Esophagus mucosa (tissue), 1 donor: ENCODE data around the gene GOLGB1. TPM values are rescaled to one million over a fixed set of nuclear protein-coding genes. Genes with fewer than 3 reads are reported as not detected.
"Not testable (repeated sequence)": the region's sequence is repeated elsewhere in the genome, so short reads cannot be mapped to it uniquely, and the experiment has no call there.

Experiments
- ATAC-seq: fragments of 200-7000 bp; cut with Tn5 transposase; one replicate; pipeline ENCODE4 v1.9.1; 2020
- total RNA-seq: library from RNA; stranded (reverse); gene quantifications from one replicate; pipeline ENCODE4 v1.2.4, GENCODE V29; 2023
- donor health status: DM: yes; HTN: yes; CAD: no.

Gene GOLGB1
- total RNA-seq, 1 donor from 2014 or later: 35.7 TPM

DNA sequence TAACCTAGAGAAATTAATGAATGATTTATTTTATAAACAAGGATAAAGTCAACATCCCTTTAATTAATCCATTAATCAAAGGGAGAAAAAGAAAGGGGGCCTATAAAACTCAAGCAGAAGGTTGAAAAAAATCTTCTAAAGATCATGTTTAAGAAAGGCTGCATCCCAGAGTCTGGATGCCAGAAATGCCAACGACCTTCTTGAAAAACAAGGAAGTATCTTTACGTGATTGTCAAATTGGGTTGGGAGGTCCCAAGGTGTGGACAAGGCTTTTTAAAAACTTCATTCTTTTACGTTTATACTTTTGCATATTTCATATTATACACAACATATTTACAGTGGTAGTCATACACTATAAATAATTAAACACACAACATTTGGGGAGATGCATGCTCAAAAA lies 1.6 kb downstream of the GOLGB1 start:
- ATAC-seq: no peak

DNA sequence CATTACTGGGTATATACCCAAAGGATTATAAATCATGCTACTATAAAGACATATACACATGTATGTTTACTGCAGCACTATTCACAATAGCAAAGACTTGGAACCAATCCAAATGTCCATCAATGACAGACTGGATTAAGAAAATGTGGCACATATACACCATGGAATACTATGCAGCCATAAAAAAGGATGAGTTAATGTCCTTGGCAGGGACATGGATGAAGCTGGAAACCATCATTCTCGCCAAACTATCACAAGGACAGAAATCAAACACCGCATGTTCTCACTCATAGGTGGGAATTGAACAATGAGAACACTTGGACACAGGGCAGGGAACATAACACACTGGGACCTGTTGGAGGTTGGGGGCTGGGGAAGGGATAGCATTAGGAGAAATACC lies 6.4 kb downstream of the GOLGB1 start:
- ATAC-seq: not testable (repeated sequence)

DNA sequence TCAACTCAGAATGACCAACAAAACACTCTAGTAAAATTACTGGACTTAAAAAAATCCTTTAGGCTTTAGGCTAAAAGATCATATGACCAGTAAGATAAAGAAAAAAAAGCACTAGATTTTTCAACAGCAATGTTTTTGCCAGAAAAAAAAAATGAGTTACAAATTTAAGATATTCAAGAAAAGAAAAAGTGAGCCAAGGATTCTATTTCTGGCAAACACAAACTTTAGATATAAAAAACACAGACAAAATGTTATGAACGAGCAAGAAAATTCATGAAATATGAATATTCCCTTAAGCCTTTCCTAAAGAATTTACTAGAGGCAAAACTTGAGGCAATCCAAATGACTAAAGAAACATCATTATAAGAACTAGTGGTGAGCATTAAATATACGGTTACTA lies 8.6 kb downstream of the GOLGB1 start:
- no peak for ATAC-seq

DNA sequence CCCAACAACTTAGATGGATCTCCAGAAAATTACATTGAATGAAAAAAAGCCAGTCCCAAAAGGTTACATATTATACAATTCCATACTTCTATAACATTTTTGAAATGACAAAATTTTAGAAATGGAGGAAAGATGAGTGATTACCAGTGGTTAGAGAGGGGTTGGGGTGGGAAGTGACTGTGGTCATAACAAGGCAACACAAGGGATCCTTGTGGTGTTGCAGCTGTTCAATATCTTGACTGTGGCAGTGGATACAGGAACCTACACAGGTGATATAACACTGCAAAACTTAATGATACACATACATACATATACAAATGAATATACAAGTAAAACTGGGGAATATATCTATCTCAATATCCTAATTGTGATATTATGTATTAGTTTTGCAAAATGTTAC lies 9.6 kb downstream of the GOLGB1 start:
- no peak for ATAC-seq

DNA sequence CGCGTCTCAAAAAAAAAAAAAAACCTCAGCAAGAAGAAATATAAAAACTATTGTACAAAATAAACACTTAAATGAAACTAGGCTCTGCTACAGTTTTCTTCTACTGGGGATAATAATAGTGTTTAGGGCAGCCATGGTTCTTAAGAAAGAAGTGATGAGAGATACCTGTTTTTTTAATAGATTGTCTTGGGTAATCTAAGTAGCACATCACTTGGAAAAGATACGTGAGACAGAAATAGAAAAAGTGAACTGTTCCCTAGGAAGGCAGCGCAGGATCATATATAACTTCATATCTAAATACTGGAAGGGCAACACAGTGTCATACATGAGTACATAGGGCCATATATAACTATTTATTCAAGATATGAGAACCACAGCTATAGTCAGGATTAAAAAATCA lies 11.9 kb downstream of the GOLGB1 start:
- no peak for ATAC-seq

DNA sequence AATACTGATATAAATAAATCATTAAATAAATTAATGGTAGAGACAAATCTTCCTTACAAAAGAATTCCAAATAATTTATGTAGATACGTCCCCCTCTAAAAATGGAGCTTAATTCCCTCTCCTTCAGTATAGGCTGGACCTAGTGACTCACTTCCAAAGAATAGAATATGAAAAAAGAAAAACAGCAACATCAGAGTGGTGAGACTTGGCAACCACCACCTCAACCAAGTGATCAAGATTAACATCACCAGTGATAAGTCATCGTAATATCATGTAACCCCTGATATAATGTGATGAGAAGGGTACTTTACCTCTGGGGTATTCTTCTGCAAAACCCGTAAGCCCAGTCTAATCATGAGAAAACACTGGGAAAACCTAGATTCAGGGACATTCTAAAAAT lies 13.4 kb downstream of the GOLGB1 start:
- no peak for ATAC-seq

DNA sequence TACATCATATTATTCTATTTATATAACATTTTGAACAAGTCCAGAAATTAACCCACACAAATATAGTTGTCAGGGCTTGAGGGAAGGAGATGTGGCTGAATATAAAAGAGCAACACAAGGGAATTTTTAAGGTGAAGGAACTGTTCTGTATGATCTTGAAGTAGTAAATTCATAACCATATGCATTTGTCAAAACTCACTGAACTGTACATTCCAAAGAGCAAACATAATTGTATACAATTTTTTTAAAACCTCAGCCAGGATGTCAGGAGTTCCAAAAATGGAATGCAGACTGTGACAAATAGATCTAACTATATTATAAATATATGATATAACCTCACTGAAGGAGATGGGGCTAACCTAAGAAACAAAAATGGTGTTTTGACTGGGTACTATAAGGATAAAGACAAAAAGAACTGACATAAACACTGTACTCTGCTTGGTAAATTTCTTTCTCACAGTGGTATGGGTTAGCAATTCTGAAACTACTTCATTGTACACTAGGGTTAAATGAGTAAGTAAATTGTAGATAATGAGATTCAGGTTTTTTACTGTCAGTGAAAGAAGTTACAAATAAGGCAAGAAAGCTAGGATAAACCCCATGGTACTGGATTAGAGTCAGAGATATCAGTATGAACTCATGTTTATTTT lies 14.4 kb downstream of the GOLGB1 start:
- ATAC-seq: no peak

DNA sequence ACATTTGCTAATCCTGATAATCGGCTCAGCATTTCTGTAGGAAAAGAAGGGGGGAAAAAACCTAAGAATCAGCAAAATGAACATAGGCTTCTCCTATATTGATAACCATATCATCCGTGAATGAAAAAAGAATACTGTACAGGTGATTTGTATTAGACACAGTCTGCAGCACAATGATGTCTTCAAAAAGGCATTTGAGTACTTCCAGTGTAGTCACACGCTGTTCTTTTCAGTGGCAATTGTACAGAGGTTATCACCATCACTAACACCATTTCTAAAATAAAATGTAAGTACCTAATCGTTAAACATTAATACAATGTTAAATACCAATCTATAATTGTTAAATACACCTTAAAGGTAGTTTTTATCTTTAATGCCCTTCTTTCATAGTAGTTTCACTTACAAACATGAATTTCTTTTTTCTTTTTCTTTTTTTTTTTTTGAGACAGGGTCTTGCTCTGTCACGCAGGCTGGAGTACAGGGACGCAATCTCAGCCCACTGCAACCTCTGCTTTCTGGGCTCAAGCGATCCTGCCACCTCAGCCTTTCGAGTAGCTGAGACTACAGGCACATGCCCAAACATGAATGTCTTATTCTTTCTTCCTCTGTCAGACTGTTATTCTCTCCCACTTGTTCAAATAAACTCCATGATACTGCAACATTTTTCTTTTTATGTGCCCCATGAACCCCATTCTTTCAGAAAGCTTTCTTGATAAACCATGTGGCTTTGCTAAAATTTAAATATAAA lies 18.4 kb downstream of the GOLGB1 start:
- ATAC-seq: peak; percentile 67

DNA sequence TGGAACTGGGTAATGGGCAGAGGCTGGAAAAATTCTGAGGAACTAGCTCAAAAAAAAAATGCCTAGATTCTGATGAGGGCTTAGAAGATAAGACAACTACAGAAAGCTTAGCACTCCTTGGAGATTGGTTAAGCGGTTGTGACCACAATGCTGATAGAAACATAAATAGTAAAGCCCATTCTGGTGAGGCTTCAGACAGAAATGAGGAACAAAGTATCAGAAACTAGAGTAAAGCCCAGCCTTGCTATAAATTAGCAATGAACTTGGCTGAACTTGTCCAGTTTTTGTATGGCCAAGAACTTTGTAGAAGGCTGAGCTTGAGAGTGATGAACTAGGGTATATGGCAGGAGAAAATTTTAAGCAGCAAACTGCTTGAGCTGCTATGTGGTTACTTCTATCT lies 25.4 kb downstream of the GOLGB1 start:
- ATAC-seq: no peak

DNA sequence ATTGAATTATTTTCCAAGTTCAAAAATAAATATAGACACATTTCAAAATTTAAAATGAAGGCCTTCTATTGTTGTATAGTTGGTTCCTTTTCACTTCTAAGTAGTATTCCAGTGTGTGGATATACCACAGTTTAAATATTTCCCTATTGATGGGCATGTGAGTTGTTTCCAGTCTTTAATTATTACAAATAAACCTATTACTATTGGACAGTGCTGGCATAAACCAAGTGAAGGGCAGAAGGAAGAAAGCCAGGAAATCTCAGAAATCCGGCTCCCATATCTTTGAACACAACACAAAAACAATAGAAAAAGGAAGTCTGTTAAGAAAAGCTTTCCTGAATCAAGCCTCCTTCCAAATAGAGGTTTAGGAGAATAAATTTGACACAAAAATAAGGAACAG lies 26.1 kb downstream of the GOLGB1 start:
- ATAC-seq: no peak

DNA sequence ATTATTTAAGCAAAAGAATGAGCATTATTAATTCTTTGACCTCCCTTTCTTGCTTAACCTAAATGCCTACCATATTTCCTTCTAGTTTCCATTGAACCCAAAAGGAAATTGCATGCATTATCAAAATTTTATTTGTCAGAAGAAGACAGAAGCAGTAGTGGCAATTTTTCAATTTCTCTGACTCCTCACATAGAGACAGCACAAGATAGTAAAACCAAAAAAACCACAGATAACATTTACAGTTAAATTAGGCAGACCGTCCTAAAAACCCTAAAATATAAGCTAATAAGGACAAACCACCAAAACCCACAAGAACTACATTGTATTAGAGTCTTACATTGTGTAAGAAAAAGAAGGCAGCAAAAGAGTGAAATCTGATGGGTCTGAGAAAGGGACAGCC lies 27.1 kb downstream of the GOLGB1 start:
- no peak for ATAC-seq

DNA sequence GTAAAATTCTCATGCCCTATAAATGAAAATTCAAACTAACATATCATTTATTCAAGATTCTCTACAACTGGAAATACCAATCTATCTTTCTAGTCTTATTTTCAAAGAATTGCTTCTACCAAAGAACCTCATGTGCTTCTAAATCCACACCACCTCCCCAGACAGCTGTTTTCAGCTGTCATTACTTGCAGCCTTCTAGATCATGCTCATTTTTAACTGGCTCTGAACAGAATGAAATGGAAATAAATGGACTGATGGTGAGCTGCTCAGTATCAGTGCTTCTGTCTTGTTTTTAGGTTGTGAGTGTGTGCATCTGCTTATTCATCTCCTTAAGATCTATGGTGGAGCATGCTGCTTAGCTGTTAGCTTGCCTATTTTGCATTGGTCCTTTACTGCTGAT lies 29.4 kb downstream of the GOLGB1 start:
- ATAC-seq: no peak

DNA sequence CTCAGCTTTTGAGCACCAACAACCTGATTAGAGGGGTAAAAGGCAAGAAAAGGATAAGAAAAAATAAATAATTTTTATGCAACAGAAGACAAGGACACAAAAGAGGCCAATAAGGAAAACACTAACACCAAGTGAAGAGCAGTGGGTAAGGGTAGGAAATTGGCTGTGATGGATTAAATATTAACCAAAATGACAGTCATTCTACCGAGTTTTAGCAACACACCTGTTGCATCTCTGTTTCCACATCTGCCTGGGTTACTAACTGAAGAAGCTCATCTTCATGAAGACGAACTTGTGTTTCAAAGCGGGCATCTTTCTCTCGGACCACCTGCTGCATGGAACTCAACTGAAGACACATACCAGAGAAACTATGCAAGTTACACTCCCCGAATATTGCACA lies 30.1 kb downstream of the GOLGB1 start:
- no peak for ATAC-seq

DNA sequence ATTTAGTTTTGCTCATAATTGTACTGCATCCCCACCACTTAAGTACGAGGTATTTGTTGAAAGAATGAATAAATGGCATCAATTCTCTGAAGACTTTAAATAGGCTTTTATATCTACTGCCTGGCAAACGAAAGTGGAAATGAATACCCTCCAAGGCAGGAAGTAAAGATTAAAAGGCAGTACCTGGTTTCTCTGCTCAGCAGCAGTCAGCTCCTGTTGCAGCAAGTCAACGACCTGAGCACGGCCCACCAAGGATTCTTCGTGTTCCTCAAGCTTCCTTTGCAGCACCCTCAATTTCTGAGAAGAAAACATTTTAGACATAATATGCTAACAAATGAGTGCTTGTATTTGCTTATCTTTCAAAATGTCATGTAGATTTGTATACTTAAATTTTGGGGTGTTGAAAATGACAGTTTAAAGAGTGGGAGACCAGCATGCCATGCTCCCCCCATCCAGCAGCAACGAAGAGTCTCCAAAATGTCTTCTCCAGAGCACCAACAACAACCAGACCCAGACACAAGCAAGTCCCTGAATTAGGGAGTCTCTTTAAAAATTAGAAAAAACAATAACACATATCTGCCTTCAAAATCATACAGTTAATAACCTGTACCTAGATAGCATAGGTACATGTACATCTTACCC lies 31.2 kb downstream of the GOLGB1 start:
- no peak for ATAC-seq

DNA sequence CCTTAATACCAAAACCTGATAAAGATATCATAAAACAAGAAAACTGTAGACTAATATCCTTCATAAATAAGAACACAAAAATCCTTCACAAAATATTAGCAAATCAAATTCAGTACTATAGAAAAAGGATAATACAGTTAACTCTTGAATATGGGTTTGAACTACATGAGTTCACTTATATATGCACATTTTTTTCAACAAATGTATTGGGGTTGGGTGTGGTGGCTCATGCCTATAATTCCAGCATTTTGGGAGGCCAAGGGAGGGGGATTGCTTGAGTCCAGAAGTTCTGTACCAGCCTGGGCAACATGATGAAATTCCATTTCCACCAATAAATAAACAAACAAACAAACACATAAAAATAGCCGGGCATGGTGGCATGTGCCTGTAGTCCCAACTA lies 39.2 kb downstream of the GOLGB1 start:
- ATAC-seq: no peak

DNA sequence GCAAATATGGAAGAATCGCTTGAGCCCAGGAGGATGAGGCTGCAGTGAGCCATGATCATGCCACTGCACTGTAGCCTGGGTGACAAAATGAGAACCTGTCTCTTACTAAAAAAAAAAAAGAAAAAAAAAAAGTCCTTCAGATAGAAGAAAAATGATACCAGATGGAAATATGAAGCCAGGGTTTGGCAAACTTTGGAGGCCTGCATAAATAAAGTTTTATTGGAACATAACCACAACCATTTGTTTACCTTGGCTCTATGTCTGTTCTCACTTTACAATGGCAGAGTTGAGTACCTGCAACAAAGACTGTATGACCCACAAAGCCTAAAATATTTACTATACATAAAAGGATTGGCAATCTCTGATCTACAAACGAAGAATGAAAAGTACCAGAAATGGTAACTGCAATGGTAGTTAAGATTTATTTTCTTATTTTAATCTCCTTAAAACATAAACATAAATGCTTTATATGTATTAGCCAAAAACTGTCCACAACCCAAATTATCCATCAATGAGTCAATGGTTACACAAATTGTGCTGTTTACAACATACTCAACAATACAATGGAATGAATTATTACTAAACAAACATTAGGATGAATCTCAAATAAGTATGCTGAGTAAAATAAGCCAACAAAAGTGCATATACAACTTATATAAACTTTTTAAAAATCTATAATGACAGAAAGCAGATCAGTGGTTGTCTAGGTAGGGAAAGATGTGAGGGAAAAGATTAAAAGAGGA lies 41.8 kb downstream of the GOLGB1 start:
- ATAC-seq: no peak

DNA sequence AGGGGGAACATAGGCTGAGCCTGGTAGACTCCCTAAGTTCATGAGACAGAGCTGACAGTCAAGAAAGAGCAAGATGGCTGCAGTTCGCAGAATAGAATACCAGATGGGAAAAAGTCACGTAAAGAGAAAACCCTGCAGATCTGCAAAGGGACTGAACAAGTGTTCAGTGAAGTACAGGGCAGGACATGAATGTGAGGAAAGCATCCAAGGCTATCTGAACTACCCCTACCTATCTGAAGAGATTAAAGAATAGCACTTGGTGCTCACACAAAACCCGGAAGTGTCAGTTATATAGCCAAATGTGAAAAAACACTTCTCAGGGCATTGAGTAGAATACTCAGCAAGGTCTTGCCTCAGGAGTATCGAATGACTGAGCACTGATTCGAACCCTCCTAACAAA lies 44.0 kb downstream of the GOLGB1 start:
- ATAC-seq: no peak

DNA sequence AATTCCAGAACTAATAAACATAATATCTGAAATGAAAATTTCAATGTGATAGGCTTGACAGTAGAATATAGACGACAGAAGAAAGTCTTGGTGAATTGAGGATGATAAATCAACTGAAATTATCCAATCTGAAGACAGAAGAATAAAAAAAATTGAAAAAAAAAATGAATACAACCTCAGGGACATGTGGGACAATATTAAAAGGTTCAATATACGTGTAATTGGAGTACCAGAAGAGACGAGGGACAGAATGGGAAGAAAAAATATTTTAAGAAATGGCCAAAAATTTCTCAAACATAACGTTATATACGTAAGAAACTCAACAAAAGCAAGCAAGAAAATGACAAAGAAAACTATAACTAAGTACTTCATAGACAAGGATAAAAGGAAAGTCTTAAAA lies 45.6 kb downstream of the GOLGB1 start:
- ATAC-seq: no peak

DNA sequence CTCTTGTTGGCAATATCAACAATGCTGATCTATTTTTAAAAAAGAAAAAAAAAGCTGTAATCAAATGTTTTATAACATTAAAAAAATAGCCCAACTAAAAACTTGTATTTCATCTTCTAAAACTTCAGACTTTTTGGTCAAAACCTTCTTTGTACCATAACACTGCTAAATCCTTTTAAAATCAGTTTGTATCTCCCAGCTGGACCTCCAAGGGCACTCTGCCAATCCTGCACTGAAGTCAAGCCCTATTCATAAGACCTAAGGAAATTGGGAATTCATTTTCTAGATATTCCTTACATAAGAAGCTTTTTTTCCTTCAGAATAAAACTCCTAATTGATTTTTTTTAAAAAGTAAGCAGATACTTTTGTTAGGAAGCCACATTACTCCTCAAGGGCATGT lies 50.6 kb downstream of the GOLGB1 start:
- ATAC-seq: no peak

DNA sequence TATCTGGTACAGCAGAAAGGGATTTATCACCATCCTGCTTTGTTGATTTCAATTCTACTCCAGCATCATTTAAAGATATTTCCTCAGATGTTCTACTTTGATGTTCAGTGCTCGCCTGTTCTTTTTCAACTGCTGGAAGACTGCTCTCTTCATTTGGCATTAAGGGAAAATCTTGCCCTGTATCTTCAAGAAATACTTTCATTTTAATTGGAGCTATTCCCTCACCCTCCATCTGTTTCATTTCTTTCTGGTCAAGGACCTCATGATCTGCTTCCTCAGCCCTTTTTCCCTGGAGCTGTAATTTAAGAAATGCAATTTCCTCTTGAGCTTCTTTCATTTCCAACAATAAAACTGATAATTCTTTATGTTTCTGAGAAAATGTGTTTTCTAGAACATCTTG lies 51.1 kb downstream of the GOLGB1 start:
- no peak for ATAC-seq

DNA sequence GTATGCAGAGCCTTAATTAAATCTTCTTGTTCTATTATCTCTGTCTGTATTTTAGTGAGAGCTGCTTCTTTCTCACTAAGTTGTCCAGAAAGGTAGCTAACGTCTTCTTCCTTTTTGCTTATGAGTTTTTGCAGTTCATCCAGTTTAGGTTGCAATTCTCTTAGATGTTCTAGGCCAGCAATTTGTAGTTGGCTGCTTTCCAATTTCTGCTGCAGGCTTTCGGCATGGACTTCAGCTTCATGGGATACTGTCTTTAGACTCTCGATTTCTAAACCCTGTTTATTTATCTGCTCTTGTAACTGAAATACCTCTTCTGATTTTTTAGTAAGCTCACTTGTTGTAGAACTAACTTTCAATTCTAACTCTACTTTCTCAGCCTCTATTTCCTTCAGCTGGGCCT lies 53.4 kb downstream of the GOLGB1 start:
- no peak for ATAC-seq

DNA sequence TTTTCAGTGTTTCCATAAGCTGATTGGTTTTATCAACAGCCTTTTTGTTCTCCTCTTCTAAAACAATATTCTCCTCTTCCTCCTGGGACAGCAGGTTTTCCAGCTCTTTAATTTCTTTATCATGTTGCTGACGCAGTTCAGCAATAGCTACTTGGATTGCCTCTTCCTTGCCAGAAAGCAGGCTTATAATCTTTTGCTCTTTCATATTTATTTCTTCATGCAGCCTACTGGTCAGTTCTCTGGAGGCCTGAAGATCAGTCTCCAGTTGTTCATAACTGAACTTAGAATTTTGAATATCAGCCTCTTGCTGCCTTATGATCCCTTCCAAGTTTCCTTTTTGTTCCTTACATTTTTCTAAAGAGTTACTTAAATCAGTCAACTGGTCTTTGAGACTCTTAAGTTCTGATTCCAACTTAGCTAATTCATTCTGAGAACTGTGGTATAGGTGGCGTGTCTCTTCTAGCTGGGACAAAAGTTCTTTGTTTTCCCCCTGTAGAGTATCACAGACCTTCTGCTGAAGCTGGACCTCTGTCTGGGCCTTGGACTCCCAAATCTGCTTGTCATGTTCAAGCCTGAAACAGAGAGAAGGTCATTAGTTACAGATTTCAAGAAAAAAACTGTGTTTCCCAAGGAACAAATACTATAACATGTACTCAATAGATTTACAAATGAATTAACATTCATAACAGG lies 57.4 kb downstream of the GOLGB1 start:
- no peak for ATAC-seq
